ENCODE measurements around the gene BHLHA9.

BHLHA9 gene

DNA sequence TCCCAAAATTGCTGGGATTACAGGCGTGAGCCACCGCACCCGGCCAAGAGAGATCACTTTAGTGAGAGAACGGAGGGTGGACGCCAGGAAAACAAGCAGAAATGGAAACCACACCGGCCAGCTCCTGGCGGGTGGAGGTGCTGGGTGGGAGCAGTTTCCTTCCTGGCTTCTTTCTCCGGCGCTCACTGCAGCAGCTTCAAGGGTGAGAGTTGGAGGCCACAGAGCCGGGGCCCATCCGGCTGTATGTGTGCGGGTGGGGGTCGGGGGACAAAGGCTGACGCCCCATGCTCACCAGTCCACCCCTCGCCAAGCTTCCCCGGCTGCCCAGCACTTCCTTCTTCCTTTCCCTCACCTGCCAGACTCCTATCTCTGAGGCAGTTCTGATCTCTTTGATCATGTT lies 13.5 kb upstream of the BHLHA9 start:
- no peak for DNase-seq

DNA sequence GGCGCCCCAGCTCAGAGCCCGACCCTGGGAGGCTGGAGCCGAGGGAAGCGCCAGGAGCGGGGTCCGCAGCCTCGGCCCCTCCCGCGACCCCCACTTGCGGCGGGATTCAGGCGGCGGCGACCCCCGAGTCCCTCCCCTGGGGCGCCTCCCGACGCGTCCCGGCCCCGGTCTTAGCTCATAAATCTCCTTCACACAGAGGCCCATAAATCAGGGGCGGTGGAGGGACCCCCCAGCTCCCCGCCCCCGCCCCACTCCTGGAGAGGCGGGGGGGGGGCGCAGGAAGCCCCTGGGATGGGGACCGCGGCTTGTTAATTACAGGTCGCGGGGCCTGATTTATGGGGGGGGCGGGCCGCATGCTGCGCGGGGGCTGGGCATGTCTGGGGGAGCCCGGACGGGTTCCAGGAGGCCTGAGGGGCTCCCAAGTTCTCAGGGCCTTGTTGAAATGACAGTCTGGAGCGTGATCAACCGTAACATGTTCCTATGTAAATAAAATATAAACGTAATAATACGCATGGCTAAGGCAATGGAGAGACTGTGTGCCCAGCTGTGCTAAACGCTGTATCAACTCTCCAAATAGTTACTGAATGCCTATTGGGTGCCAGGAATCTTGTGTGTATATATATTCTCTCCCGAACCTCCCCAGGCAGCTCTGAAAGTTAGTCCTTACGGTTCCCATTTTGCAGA lies 10.0 kb upstream of the BHLHA9 start:
- DNase-seq, result no peak

- DNase-seq, result no peak
Measured at GRCh38 chr17:1260770-1261161, 9.5 kb upstream of the BHLHA9 start.

GRCh38 chr17:1264196-1264595 lies 6.0 kb upstream of the BHLHA9 start:
- DNase-seq, result no peak

DNA sequence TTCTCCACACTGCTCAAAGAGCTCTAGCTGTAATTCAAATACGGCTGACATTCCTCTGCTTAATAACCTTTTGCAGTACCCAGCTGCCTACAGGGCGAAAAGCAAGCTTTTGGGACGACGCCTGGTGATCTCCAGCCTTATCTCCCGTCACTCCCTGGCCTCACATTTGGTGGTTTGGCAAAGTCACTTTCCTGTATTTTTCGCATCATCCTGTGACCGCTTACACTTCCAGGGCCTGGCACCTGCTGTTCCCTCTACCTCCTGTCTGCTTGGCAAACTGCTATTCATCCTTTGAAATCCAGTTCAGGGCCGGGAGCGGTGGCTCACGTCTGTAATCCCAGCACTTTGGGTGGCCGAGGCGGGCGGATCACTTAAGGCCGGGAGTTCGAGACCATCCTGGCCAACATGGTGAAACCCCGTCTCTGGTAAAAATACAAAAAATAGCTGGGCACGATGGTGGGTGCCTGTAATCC lies 2.7 kb upstream of the BHLHA9 start:
- DNase-seq, result no peak

- no peak for DNase-seq
Measured at GRCh38 chr17:1271030-1271423, 783 bp downstream of the BHLHA9 start.

- no peak for DNase-seq
Measured at GRCh38 chr17:1271441-1271840, 1.2 kb downstream of the BHLHA9 start.

DNA sequence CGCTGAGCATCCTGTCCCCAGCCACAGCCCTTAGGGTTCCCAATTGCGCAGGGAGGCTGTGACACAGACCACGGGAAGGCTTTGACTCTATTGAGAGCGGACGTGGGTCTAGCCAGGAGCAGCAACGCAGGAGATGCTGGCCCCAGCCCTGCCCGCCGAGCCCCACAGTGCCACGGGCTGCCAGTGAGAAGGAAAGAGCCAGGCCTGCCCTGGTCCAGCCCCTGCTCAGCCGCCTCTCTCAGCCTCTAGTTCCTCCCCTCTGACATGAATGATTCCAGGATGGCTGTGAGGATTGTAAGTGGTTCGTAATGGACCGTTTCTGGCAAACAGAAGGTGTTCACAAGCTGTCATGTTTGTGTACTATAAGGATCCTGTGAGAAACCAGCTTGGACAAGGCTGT lies 2.5 kb downstream of the BHLHA9 start:
- no peak for DNase-seq

- no peak for DNase-seq
Measured at GRCh38 chr17:1273492-1274244, 3.4 kb downstream of the BHLHA9 start.

DNA sequence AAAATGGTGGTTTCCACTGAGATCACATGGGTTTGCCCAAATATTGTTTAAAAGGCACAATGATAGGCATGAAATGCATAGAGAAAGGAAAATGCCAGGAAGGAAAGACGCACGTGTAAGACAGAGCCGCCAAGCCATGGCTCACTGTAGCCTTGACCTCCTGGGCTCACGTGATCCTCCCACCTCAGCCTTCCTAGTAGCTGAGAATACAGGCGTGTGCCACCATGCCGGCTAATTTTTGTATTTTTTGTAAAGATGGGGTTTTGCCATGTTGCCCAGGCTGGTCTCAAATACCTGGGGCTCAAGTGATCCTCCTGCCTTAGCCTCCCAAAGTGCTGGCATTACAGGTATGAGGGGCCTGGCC lies 4.0 kb downstream of the BHLHA9 start:
- no peak for DNase-seq

GRCh38 chr17:1275205-1275961 lies 5.1 kb downstream of the BHLHA9 start:
- DNase-seq, result no peak

GRCh38 chr17:1275962-1276736 lies 5.9 kb downstream of the BHLHA9 start:
- peak; percentile 75 for DNase-seq

- DNase-seq, result no peak
Measured at GRCh38 chr17:1280652-1281051, 10.4 kb downstream of the BHLHA9 start.

DNA sequence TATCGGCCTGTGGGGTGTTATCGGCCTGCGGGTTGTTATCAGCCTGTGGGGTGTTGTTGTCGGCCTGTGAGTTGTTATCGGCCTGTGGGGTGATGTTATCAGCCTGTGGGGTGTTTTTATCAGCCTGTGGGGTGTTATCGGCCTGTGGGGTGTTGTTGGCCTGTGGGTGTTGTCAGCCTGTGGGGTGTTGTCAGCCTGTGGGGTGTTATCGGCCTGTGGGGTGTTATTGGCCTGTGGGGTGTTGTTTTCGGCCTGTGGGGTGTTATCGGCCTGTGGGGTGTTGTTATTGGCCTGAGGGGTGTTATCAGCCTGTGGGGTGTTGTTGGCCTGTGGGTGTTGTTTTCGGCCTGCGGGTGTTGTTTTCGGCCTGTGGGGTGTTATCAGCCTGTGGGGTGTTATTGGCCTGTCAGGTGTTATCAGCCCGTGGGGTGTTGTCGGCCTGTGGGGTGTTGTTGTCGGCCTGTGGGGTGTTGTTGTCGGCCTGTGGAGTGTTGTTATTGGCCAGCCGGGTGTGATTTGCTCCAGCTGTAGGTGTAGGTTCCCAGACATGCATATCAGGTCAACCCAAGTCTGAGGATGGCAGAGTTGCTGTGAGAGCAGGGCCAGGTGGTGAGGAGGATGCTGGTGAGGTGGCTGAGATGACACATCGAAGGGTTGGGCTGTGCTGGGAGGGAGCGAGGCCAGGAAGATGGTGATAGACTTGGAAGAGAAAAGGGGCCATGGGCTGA lies 16.3 kb downstream of the BHLHA9 start:
- no peak for DNase-seq

DNA sequence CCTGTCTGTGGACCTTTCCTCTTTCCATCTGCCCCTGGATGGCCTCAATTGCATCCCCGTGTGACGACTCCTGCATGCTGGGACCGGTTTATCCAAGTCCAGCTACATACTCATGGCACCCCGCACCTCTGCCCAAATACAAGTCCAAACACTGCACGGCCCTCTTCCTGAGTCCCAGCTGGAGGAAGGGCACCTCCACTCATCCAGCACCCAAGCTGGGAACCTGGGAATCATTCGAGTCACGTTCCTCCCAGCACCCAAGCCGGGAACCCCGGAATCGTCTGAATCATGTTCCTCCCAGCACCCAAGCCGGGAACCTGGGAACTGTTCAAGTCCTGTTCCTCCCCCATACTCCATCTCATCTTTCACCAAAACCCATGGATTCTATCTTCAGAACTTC lies 19.5 kb downstream of the BHLHA9 start:
- DNase-seq, result no peak

- no peak for DNase-seq
Measured at GRCh38 chr17:1290676-1291075, 20.4 kb downstream of the BHLHA9 start.

GRCh38 chr17:1294157-1294717 lies 24.0 kb downstream of the BHLHA9 start:
- peak; percentile 76 for DNase-seq

DNA sequence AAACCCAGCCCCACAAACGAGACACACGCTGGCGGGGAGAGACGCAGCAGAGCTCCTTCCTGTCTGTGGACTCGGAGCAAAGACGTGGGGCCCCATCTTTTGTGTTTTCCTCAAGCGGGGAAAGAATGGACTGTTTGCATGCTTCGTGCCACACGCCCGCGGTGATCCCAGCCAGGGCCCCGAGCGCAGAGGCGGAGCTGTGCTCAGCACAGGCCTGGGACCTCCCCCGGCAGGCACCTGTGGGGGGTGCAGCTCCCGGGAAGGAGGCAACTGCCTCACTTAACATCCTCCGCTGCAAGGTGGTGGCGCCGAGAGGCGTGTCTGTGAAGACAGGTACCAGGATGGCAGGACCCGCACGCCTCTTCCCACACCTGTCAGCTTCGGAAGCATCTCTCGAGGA lies 28.4 kb downstream of the BHLHA9 start:
- DNase-seq, result peak; percentile 34

DNA sequence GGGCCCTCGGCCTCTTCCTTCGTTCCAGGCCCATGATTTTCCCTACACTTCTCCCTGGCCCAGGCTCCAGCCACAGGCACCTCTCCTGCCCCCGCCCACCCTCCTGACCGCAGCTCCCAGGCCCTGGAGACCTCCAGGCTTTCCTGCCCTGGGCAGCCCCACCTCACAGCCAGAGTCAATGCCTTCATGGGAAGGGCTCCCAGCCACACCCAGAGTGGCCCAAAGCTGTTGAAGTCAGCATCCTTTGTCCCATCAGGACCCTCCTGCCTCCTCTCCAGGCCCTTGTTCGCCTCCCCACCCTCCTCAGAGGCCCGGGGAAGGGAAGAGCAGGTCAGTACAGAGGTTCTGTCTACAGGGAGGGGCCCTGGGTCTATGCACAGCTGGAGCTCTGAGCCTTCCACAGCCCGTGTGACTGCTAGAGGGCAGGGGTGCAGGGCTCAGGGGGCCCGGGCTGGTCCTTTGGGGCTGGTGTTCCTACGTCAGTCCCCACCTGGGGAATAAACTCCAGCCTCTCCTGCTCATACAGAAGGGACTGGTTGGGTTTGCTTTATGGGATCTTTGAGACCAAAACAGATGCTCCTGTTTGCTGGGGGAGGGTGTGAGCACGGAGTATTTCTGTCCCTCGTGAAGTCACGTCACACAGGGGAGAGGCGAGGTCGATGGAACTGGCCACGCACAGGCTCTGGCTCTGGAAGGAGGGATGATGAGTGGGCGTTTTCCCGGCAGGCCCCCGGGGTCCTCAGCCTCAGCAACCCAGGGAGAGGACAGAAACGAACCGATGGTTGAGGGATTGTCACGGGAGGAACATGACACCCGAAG lies 29.5 kb downstream of the BHLHA9 start:
- no peak for DNase-seq

GRCh38 chr17:1300371-1300905 lies 30.2 kb downstream of the BHLHA9 start:
- no peak for DNase-seq

GRCh38 chr17:1301546-1301945 lies 31.3 kb downstream of the BHLHA9 start:
- DNase-seq, result no peak
